A549 treated with CpdA at 1 μM for 4 hours (cell line): Measurements from ENCODE around the gene PARVA. TPM values are rescaled to one million over a fixed set of nuclear protein-coding genes. Genes with fewer than 3 reads are reported as not detected.

ENCODE experiments used
- total RNA-seq: library from RNA; stranded (reverse); fragments of 200-300 nt; extraction: Qiagen RNA extraction; gene quantifications from 5 replicates; pipeline ENCODE4 v1.2.3, GENCODE V29; 2022; ENCODE audit warnings: low read depth

Gene PARVA
- total RNA-seq = 22.8 to 27.9 TPM (median 25.1 TPM) in 5 replicates

GRCh38 chr11:12377106-12377823 is at the start of gene PARVA:
Gene PARVA (plus strand): TSS chr11:12377571. CDS start chr11:12377648, 77 bp downstream.

